EH (cell line): ENCODE data around the gene ABHD14A.

Experiments
- DNase-seq: peaks from one replicate; pipeline ENCODE4 v3.0.0-alpha.2; 2015; ENCODE audit warnings: low read depth

The ABHD14A gene

GRCh38 chr3:52020796-52021195 lies 45.9 kb downstream of the ABHD14A start:
- DNase-seq: no peak

- peak; percentile 23 for DNase-seq
Measured at GRCh38 chr3:52021489-52022268, 46.8 kb downstream of the ABHD14A start.

GRCh38 chr3:52022323-52023100 lies 47.6 kb downstream of the ABHD14A start:
- DNase-seq: peak; percentile 75

- no peak for DNase-seq
Measured at GRCh38 chr3:52023101-52023770, 48.4 kb downstream of the ABHD14A start.

GRCh38 chr3:52023860-52024764 lies 49.2 kb downstream of the ABHD14A start:
- DNase-seq: no peak

- DNase-seq: no peak
Measured at GRCh38 chr3:52024765-52025452, 50.0 kb downstream of the ABHD14A start.

GRCh38 chr3:52025453-52025852 lies 50.6 kb downstream of the ABHD14A start:
- no peak for DNase-seq

GRCh38 chr3:52026041-52026440 lies 51.2 kb downstream of the ABHD14A start:
- DNase-seq: no peak

- DNase-seq: peak; percentile 41
Measured at GRCh38 chr3:52028572-52028971, 53.7 kb downstream of the ABHD14A start.

- DNase-seq: no peak
Measured at GRCh38 chr3:52029053-52029452, 54.2 kb downstream of the ABHD14A start.

GRCh38 chr3:52029535-52029934 lies 54.7 kb downstream of the ABHD14A start:
- no peak for DNase-seq
